ENCODE results near the gene TXNL4B. TPM values are rescaled to one million over a fixed set of nuclear protein-coding genes. Genes with fewer than 3 reads are reported as not detected.
"Not testable (repeated sequence)": the region's sequence is repeated elsewhere in the genome, so short reads cannot be mapped to it uniquely, and the experiment has no call there.

TXNL4B gene
- total RNA-seq, 8 experiments from 2014 or later, result 8.4 to 16.9 (median 12.1) TPM

GRCh38 chr16:72060405-72060804 is 33.0 kb downstream of the TXNL4B start:
- in situ Hi-C loops (cut with MboI; ENCODE audit: low pct_unique_long_range_greater_than_20kb in 2 of 9, low sequenced_read_pairs in 9 of 9, unreplicated experiment in 9 of 9), result no loop called here
- 0 to 100% (median 60%) methylated on average over 1 to 2 of the region's 9 CpGs; no CpG with 5 or more reads in 5 of the 10 experiments for WGBS, 10 experiments
- no peaks in the 10 kb centered on the region for H3K4me1 ChIP-seq (replicated peaks in 1 of 2)
- H3K4me3 ChIP-seq, result no peak overlapping the region
- ATAC-seq (replicated peaks in 6 of 8), result no peak
- no peak overlapping the region for H3K27ac ChIP-seq

- H3K4me1 ChIP-seq (replicated peaks in 1 of 2); H3K4me3 ChIP-seq; H3K27ac ChIP-seq; in situ Hi-C loops (cut with MboI; ENCODE audit: low pct_unique_long_range_greater_than_20kb in 2 of 9, low sequenced_read_pairs in 9 of 9, unreplicated experiment in 9 of 9); ATAC-seq (replicated peaks in 6 of 8): not testable (repeated sequence)
- 17 to 93% (median 63%) methylated on average over 1 to 4 of the region's 7 CpGs; no CpG with 5 or more reads in 5 of the 10 experiments for WGBS, 10 experiments
Measured at GRCh38 chr16:72059060-72059459, 34.4 kb downstream of the TXNL4B start.

- H3K4me3 ChIP-seq; ATAC-seq (replicated peaks in 6 of 8); H3K4me1 ChIP-seq (replicated peaks in 1 of 2); in situ Hi-C loops (cut with MboI; ENCODE audit: low pct_unique_long_range_greater_than_20kb in 2 of 9, low sequenced_read_pairs in 9 of 9, unreplicated experiment in 9 of 9); H3K27ac ChIP-seq: not testable (repeated sequence)
- WGBS, 10 experiments, result no CpG with 5 or more reads among the region's 6 CpGs
Measured at GRCh38 chr16:72057313-72057712, 36.1 kb downstream of the TXNL4B start.

GRCh38 chr16:72055911-72056310 is 37.5 kb downstream of the TXNL4B start:
- no peak for ATAC-seq (replicated peaks in 6 of 8)
- WGBS, 10 experiments, result 58 to 100% (median 75%) methylated on average over 1 to 4 of the region's 4 CpGs; no CpG with 5 or more reads in 5 of the 10 experiments
- Histone ChIP-seq H3K27ac (no peak overlapping the region), H3K4me3 (no peak overlapping the region), H3K4me1 (replicated peaks in 1 of 2) (no peaks in the 10 kb centered on the region)
- in situ Hi-C loops (cut with MboI; ENCODE audit: low pct_unique_long_range_greater_than_20kb in 2 of 9, low sequenced_read_pairs in 9 of 9, unreplicated experiment in 9 of 9), result no loop called here

GRCh38 chr16:72054254-72054847 is 39.1 kb downstream of the TXNL4B start, which contains the start of gene HP:
TSS of gene HP (plus strand) at chr16:72054505. CDS start at chr16:72054653, 148 bp downstream.
- H3K4me1 ChIP-seq (replicated peaks in 1 of 2); in situ Hi-C loops (cut with MboI; ENCODE audit: low pct_unique_long_range_greater_than_20kb in 2 of 9, low sequenced_read_pairs in 9 of 9, unreplicated experiment in 9 of 9); H3K27ac ChIP-seq; H3K4me3 ChIP-seq; ATAC-seq (replicated peaks in 6 of 8): not testable (repeated sequence)
- 60 to 100% (median 80%) methylated on average over 2 to 5 of the region's 5 CpGs; no CpG with 5 or more reads in 3 of the 10 experiments for WGBS, 10 experiments

GRCh38 chr16:72051818-72052217 is 41.6 kb downstream of the TXNL4B start:
- no peak for ATAC-seq (replicated peaks in 6 of 8)
- in situ Hi-C loops (cut with MboI; ENCODE audit: low pct_unique_long_range_greater_than_20kb in 2 of 9, low sequenced_read_pairs in 9 of 9, unreplicated experiment in 9 of 9), result no loop called here
- WGBS, 10 experiments, result 3 to 97% (median 79%) methylated on average over 2 of the region's 2 CpGs
- no peak overlapping the region for H3K27ac ChIP-seq
- no peaks in the 10 kb centered on the region for H3K4me1 ChIP-seq (replicated peaks in 1 of 2)
- H3K4me3 ChIP-seq, result no peak overlapping the region

GRCh38 chr16:72050769-72051464 is 42.5 kb downstream of the TXNL4B start:
- Histone ChIP-seq H3K27ac (no peak overlapping the region), H3K4me3 (no peak overlapping the region), H3K4me1 (replicated peaks in 1 of 2) (no peaks in the 10 kb centered on the region)
- 0 to 100% (median 70%) methylated on average over 1 to 4 of the region's 4 CpGs; no CpG with 5 or more reads in 1 of the 10 experiments for WGBS, 10 experiments
- ATAC-seq (replicated peaks in 6 of 8), result no peak
- in situ Hi-C loops (cut with MboI; ENCODE audit: low pct_unique_long_range_greater_than_20kb in 2 of 9, low sequenced_read_pairs in 9 of 9, unreplicated experiment in 9 of 9), result no loop called here

GRCh38 chr16:72049110-72049509 is 44.3 kb downstream of the TXNL4B start:
- H3K27ac ChIP-seq, result no peak overlapping the region
- no peaks in the 10 kb centered on the region for H3K4me1 ChIP-seq (replicated peaks in 1 of 2)
- no peak overlapping the region for H3K4me3 ChIP-seq
- no peak for ATAC-seq (replicated peaks in 6 of 8)
- in situ Hi-C loops (cut with MboI; ENCODE audit: low pct_unique_long_range_greater_than_20kb in 2 of 9, low sequenced_read_pairs in 9 of 9, unreplicated experiment in 9 of 9), result no loop called here

GRCh38 chr16:72044825-72045359 is 48.5 kb downstream of the TXNL4B start:
- WGBS, 10 experiments, result 0 to 100% (median 75%) methylated on average over 1 to 2 of the region's 2 CpGs; no CpG with 5 or more reads in 2 of the 10 experiments
- ATAC-seq (replicated peaks in 6 of 8), result no peak
- Histone ChIP-seq H3K4me3 (no peak overlapping the region), H3K4me1 (replicated peaks in 1 of 2) (peaks cover 0 to 4% of the 10 kb centered on the region in 2 donors), H3K27ac (no peak overlapping the region)
- in situ Hi-C loops (cut with MboI; ENCODE audit: low pct_unique_long_range_greater_than_20kb in 2 of 9, low sequenced_read_pairs in 9 of 9, unreplicated experiment in 9 of 9), result no loop called here

- Histone ChIP-seq H3K27ac (no peak overlapping the region), H3K4me3 (no peak overlapping the region), H3K4me1 (replicated peaks in 1 of 2) (peaks cover 0 to 4% of the 10 kb centered on the region in 2 donors)
- 26 to 95% (median 68%) methylated on average over 2 to 6 of the region's 6 CpGs for WGBS, 10 experiments
- ATAC-seq (replicated peaks in 6 of 8), result no peak
- in situ Hi-C loops (cut with MboI; ENCODE audit: low pct_unique_long_range_greater_than_20kb in 2 of 9, low sequenced_read_pairs in 9 of 9, unreplicated experiment in 9 of 9), result no loop called here
Measured at GRCh38 chr16:72044296-72044695, 49.1 kb downstream of the TXNL4B start.

GRCh38 chr16:72043539-72043938 is 49.9 kb downstream of the TXNL4B start:
- H3K27ac ChIP-seq, result no peak overlapping the region
- peaks cover 0 to 4% of the 10 kb centered on the region in 2 donors for H3K4me1 ChIP-seq (replicated peaks in 1 of 2)
- in situ Hi-C loops (cut with MboI; ENCODE audit: low pct_unique_long_range_greater_than_20kb in 2 of 9, low sequenced_read_pairs in 9 of 9, unreplicated experiment in 9 of 9), result no loop called here
- H3K4me3 ChIP-seq, result no peak overlapping the region
- WGBS, 10 experiments, result 20 to 100% (median 72%) methylated on average over 1 of the region's 1 CpG; no CpG with 5 or more reads in 6 of the 10 experiments
- no peak for ATAC-seq (replicated peaks in 6 of 8)

- Histone ChIP-seq H3K27ac (no peak overlapping the region), H3K4me3 (no peak overlapping the region), H3K4me1 (replicated peaks in 1 of 2) (peaks cover 0 to 4% of the 10 kb centered on the region in 2 donors)
- no peak for ATAC-seq (replicated peaks in 6 of 8)
- in situ Hi-C loops (cut with MboI; ENCODE audit: low pct_unique_long_range_greater_than_20kb in 2 of 9, low sequenced_read_pairs in 9 of 9, unreplicated experiment in 9 of 9), result no loop called here
- WGBS, 10 experiments, result 0 to 100% (median 71%) methylated on average over 1 to 2 of the region's 3 CpGs; no CpG with 5 or more reads in 4 of the 10 experiments
Measured at GRCh38 chr16:72043058-72043457, 50.4 kb downstream of the TXNL4B start.

GRCh38 chr16:72042157-72042660 is 51.2 kb downstream of the TXNL4B start:
- peaks cover 0 to 4% of the 10 kb centered on the region in 2 donors for H3K4me1 ChIP-seq (replicated peaks in 1 of 2)
- 0 to 80% (median 60%) methylated on average over 1 to 2 of the region's 2 CpGs; no CpG with 5 or more reads in 3 of the 10 experiments for WGBS, 10 experiments
- ATAC-seq (replicated peaks in 6 of 8), result peak in 3 of 8 experiments; percentile 61 to 95 (median 65)
- H3K27ac ChIP-seq, result no peak overlapping the region
- in situ Hi-C loops (cut with MboI; ENCODE audit: low pct_unique_long_range_greater_than_20kb in 2 of 9, low sequenced_read_pairs in 9 of 9, unreplicated experiment in 9 of 9), result no loop called here
- no peak overlapping the region for H3K4me3 ChIP-seq

Data from motor neuron (in vitro differentiated cells).